Stimulated activated CD4-positive, alpha-beta T cell treated with anti-CD3 and anti-CD28 coated beads, Interleukin-12 subunit alpha, Interleukin-12 subunit beta, amount 100 ng/mL, for 48 hours (primary cell): ENCODE results near the gene RANBP10.

Experiments
- DNase-seq, 3 donors: peaks; one replicate each; pipeline ENCODE4 v3.0.0-alpha.2; 2020; ENCODE audit warnings: low read depth in 2 of 3, low spot score in 1 of 3

The RANBP10 gene

DNA sequence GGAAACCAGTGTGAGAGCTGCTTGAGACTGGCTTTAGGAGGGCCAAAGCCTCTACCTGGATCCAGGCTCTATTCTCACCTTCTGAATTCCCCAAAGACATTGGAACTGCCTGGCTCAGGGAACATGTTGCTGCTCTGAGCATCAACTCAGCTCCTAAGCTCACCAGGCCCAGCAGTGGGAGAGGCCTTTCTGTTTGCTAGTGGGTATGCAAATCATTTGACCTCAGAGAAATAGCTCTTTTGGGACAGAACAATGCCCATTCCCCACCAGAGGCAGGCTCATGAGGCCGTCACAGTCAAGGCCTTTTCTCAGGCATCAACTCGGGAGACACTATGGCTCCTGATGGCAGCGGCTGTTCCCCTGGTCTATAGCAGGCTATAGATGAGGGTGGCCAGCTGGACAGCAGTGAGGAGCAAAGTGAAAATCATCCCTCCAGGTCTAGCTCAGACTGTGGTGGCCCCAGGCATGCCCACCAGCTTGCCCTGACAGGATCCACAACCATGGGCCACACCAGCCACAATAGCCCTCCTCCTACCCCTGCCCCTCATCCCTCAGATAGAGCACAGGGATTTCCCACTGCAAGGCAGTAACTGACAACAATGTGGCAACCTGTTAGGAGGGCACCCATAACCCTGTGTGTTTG, 56.8 kb downstream of the RANBP10 start:
- DNase-seq = no peak

DNA sequence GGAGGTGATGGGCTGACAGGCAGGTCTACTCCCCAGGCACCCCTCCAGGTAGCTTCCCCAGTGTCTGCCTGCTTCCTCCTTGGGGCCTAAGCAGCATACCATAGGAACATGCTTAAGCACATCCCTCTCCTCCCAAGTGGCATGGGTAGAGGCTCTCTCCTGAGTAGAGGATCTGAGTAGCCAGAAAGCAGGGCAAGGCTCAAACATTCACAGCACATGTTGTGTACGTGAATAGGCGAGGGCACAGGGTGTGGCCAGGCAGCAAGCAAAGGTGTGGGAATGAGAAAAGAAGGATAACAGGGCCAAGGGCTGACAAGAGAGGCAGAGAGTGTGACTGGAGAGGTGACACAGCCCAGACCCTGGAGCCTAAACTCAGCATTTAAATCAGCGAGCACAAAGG, 57.5 kb downstream of the RANBP10 start:
- DNase-seq = no peak

DNA sequence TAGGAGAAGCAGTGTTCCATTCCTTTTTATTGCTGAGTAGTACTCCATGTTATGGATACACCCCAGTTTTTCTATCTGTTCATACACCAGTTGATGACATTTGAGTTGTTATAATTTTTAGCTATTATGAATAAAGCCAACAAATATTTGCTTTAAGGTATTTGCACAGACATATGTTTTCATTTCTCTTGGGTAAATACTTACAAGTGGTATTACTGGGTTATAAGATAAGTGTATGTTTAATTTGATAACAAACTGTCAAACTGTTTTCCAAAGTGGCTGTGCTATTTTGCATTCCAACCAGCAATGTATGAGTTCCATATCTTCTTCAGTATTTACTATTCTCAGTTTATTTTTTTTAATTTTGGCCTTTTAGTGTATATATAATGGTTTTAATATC, 59.5 kb downstream of the RANBP10 start:
- DNase-seq = no peak

DNA sequence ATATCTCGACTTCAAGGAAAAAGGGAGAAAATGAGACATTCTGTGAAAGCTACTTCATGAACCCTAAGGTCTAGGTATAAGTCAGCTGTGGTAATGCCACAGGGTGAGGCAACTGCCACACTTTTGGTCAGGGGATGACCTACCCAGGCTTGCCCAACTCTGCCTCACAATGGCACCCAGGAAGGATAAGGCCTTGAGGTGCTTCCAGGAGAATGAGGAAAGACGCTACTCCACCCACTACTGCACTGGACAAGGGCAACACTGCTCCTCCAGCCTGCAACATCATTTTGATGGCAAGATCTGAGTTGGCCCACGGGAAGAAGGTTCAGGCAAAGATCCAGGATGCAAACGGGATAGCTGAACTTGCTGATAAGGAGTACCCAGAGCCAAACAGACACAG, 65.2 kb downstream of the RANBP10 start:
- no peak for DNase-seq

DNA sequence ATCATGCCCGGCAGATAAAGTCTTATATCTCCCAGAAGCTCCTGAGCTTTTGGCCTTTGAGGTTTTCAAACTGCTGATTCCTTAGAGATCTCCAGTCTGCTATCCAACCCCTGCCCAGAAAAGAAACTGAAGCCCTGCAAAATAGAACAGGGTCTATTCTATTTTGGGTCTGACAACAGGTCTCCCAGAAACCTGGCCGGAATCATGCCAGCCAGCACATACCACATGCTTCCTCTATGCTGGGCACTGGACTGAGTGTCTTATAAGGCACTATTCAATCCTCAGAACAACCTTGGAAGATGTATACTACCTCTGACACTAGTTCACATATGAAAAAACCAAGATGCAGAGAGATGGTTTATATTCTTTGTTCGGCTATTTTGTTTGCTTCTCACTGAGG, 66.0 kb downstream of the RANBP10 start:
- DNase-seq = no peak

DNA sequence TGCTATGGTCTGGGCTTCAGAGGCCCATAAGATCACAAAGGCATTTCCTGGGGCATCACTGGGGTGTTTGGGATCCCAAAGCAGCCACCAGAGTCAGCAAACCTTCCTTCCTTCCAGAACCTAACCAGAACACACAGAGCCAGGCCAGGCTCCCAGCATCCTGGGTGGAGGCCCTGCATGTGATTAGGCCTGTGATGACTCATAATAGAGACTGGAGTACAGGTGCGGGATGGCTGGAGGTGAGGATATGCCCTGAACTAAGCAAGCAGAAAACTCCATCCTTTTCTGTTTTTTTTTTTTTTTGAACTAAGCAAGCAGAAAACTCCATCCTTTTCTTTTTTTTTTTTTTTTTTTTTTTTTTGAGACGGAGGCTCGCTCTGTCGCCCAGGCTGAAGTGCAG, 69.5 kb downstream of the RANBP10 start:
- DNase-seq = no peak

DNA sequence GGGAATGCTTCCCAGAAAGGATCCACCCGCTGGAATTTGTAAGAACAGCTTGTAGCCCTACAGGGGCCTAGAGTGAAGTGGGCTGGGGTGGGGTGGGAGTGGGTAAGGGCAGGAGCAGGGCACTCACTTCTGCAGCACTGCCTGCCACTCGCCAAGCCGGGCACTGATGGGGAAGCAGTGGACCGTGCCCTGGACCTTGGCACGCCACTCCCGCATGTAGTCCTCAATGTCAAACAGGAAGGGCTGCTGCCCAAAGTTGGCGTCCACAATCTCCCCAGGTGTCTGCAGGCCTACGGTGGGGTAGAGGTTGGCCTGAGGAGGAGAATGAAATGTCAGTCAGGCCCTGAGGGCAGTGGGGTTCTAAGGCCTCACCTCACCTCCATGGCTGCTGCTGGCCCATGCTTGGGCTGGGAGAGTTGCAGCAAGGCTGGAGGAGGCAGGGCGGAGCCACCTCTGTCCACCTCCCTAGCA, 71.6 kb downstream of the RANBP10 start:
- no peak for DNase-seq

DNA sequence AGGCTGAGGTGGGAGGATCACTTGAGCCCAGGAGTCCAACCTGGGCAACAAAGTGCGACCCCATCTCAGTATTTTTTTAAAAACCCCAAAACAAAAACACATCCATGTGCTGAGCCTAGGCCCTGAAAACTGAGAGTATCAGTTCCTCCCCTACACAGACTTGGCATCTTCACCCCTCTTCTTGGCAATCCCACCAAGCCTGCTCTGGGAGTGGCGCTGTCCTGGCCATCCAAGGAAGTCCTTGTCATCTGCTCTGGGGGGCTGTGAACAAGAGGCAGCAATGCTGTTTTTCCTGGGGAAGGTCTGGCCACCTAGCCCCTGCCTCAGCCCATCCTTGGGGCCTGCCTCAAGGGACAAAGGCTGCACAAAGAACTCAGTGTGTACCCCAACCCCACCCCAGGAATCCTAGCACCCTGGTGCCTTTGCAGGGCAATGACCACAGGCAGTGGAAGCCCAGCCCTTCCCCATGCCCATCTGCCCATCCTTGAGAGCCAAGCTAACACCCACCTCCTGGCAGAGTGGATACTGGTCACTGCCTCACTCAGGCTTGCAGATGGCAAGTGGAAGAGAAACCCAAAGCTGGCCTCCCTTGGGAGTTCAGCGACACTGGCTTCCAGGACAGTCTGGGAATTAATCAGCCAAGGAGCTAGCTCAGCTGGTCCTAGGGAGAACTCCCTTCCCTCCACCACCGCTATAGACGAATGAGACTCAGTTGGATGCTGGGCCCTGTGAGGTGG, 72.5 kb downstream of the RANBP10 start:
- no peak for DNase-seq

DNA sequence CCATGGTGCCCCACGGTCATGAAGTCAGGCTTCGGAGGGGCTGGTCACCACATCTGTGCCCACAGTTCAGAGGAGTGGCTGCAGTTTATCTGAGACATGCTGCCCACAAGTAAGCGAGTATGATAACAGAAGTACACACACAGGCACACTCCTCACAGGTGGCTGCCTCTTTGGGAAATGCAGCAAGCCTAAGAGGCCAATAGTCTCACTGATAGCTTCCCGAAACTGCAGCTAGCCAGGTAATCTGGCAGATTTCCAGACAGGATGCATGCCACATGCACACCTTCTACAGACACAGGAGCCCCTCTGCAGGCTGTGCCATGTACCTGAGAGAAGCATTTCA, 74.6 kb downstream of the RANBP10 start:
- DNase-seq = no peak

DNA sequence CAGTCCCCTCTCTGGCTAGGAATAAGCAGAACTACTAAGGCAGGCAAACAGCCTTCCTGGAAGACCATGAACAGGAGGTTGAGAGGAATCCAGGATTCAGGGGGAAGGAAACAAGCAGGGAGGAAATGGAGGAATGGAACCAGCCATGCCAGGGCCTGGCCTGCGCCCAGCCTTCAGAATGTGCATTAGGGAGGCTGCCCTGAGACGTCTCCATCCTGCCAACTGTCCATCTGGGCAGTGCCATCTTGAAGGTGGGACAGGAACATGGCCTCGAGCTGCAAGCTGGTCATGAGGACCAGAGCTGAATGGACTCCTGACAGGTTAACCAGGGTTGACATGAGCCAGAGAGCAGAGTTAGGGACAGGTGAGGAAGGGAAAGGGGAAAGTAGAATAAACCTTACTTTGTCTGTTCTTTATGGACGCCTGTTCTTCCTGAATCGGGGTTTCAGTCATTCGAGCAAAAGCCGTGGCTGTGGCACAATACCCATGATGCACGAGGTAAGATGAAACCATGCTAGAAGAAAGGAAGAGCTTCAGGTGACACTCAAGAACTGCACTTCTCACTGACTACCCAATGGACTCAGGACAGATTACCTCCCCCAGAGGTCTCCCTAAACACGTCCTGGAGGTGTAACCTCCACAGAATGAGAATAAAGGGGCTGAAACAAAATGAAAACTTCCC, 75.1 kb downstream of the RANBP10 start:
- DNase-seq = no peak

DNA sequence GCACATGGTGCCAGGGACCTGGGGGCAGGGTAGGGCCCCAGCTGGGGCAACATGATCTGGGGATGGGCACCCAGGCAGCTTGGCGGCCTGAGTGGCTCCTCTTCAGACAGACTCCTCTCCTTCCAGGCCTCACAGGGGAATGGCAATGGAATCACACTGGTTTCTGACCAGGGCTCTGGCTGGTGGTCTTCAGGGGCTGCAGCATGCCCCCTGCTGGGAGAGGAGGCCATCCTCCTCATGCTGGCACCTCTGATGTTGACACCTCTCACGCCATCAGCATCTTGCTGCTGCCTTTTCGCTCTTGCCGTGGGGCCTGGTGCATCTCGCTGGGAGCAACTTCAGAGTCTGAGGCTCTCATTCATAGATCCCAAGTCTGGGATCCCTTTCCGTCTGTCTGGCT, 76.0 kb downstream of the RANBP10 start:
- no peak for DNase-seq

DNA sequence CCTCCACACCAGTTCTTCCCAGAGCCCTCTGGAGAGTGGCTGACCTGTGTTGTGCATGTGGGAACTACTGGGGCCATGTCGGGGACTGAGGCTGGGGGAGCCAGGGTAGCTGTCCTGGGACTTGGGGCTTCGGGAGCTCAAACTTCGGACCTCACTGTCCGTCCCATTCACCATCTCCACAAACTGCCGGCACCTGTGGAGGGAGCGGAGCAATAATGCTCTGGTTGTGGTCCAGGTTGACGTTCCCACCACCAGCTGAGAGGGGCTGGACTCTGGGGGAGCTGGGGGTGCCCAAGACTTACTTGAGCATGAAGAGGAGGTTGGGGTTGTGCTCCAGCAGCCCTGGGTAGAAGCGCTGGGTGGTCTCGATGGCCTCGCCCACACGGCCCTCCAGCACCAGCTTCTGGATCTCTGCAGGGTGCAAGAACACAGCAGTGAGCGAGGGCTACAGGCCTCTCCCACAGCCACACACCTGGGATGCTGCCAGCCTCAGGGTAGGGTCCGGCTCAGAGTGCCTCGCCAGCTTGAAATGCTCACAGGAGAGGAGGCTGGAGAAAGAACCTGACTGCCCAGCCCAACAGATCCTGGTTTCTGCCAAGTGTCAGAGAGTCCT, 76.6 kb downstream of the RANBP10 start:
- DNase-seq = no peak

DNA sequence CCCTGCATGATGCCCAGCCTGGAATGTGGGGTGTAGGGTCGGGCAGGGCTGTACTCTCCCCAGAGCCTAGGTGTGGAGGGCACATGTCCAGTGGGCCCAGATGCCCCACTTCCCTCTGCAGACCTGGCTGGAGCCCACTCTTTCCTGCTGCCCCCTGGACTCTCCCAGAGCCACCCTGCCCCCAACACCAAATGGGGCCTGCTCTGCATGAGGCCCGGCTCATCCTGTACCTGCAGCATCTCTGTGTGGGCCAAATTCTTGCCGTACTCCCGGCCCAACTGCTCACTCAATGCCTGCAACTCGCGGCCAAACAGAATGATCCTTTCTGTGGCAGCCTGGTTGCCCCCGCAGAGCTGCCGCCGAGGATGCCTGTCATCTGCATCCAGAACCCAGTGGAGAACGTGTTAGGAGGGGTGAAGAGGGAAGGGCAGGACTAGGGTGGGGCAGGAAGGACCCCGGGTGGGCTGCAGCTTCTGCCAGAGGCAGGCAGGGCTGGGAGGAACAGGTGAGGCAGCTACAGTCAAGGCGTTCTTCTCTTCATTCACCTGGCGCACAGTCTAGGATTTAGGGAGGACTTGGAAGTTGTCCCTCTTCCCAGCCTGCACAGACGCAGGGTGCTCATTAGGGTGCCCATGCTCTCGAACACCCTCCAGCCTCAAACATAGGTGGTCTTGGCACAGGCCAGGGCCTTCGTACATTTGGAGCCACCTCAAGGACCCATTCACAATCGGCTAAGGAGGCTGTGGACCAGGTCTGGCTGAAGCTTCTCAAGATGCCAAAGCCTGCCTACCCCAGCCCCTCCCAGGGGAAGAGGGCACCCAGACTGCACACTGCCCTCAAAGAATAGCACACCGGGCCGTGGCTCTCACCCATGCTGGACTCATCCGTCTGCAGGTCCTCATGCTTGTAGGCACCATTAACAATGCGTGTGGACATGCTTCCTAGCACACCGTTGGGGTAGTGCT, 78.6 kb downstream of the RANBP10 start:
- no peak for DNase-seq

DNA sequence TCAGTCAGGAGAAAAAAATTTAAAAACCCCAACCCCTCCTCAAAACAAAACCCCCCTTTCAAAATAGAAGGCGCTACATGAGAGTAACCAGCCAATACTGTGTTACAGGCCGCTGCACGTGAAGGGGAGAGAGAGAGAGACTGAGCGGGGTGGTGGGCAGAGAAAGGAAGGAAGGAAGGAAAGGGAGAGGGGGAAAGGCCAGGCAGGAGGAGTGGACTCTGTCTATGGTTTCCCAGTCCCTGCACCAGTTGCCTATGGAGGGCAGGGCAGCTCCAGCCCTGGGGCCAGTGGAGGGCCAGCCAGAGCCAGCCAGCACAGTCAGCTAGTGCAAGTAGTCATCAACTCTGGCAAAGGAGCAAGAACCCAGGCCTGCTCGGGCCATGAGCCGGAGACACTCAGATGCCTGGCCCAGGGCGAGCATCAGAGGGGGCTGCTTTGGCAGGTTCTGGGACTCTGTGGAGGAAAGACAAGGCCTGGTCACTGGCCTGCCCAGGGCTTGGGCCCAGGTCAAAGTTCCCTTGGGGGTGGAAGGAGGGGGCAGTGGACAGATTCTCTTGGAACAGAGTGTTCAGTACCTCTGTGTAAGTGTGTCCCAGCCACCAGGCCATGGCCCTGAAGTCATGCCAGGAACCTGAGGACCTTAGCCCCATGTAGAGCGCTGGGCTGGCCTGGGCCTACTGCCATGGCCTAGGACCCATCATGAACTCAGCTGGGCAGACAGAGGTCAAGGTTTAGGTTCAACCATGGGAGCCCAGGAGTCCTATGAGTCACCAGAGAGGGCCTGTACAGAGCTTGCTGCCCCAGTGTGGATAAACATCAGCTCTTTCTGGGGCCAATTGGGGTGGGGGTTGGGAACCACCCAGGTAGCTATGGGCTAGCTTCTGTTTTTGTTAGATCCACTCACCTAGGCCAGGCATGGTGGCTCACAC, 80.0 kb downstream of the RANBP10 start:
- DNase-seq = no peak

DNA sequence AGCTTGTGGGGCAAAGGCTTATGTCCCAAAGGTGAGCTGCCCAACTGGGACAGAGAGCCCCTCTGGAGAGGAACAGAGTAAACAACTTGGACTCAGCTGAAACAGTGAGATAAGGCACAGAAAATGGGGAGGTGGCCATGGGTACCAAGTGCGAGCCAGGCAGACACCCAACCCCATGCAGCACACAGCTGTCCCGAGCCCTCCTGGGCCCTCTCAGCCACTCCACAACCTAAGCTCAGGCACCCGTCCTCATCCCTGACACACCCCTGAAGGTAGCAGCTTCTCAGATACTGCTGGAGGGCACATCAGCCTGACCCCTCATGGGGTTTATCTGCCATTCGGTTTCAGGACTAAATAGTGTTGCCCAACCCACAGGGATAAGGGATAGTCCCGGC, 82.5 kb downstream of the RANBP10 start:
- no peak for DNase-seq

DNA sequence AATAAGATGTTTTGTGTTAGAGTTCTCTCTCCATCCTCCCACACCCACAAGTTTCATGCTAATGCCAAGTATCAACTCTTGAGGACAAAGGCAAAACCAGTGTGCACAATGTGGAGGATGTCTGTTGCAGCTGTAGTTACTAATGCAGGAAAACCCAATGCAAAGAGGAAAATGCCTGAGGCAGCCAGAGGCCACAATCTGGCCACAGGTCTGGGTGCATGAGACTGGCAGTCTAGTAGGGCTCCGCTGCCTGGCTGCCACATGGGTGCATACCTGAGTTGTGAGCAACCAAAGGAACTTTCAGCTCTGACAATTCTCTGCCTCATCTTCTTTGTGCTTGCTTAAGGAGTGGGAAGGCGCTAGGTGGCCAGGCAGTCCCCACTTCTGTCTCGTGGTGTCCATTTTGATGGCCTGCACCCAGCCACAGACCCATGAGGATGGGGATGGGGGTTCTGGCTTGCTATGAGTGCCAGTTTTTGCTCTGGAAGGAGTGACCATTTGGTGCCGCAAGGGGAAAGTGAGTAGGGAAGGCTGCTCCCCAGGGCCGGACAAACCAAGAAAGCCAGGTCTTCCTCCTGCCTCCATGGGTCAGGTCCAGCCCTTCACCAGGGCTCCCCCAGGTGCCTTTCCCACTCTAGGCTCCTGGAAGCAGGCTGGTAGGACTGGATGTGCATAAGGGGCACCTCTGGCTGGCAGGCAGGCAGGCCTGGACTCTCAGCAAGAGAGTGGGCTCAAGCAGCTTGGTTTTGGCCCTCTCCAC, 83.0 kb downstream of the RANBP10 start:
- no peak for DNase-seq

DNA sequence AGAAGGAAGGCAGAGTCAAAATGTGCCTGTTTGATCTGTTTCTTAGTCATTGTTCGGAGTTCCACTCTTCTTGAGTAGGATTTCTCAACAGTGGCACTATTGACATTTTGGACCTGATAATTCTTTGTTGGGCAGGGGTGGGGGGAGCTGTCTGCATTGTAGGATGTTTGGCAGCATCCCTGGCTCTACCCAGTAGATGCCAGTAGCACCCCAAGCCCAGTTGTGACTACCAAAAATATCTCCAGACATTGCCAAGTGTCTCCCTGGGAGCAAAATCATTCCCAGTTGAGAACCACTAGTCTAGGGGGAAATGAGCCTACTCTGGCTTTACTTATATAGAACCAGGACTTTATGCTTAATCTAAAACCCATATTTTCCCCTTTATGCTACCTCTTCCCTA, 86.1 kb downstream of the RANBP10 start:
- DNase-seq = no peak

DNA sequence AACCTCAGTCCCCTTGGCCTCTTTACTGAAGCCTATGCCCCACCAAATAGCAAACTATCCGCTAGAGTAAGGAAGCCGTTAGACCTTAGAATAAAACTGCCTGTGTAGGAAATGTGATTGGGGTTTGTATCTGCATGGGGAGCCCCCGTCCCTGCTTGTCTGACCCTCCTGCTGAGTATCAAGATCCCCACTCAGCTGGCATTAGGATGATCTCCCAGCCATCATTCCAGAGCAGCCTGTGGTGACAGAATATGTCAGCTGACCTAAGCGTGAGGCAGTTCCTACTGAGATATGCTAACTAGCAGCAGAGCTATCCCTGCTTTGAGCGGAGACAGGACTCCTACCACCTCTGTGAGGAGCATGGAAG, 86.6 kb downstream of the RANBP10 start:
- DNase-seq = peak in 1 of 3 donors; percentile 3
